Raji (cell line): ENCODE measurements around the gene VANGL1.

ENCODE experiments used
- POLR2A ChIP-seq: IDR thresholded peaks from 2 replicates; pipeline ENCODE4 v1.6.1; 2011; ENCODE audit warnings: low read depth, low read length, control low read depth; ENCODE audit not compliant: insufficient read depth

The VANGL1 gene

DNA sequence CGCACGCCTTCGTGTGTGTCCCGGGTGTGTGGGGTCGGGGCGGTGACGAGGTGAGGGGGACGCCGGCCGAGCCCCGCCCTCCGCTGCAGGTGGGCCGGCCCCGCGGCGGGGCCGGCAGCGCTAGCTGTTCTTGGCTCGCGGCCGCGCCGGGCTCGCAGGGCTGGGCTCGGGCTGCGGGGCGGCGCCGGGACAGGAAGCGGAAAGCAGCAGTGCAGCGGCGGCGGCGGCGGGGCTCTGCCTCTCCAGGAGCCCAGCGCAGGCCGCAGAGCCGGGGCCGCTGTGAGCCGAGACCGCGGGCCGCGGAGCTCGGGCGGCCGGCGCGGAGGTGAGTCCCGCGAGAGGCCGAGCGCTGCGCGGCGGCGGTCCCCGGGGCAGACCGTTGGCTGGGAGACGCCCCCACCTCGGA lies at the start of gene VANGL1:
Gene VANGL1 (plus strand): TSS at position 209 of the 406 bp plus-strand sequence. CDS start 9,444 bp downstream, outside the sequence.
- TF ChIP-seq POLR2A = no peak

DNA sequence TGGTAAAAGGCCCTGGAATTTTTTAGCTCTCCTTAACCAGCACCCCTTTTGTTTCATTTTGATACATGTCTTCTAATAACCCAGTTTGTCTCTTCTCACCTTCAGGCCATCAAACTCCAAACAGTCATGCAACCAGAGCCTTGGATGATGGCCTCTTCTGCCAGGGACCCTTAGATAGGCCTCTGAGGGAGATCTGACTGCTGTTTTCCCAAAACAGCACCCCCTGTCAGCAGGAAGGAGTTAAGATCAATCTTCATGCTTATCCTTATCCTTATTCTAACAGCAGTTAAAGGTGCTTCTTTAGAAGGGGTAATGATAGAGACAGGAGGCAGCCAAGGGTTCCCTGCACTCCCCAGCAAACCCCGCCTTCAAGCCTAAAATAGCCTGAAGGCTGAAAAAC lies 49.5 kb upstream of the VANGL1 start:
- TF ChIP-seq POLR2A = no peak

DNA sequence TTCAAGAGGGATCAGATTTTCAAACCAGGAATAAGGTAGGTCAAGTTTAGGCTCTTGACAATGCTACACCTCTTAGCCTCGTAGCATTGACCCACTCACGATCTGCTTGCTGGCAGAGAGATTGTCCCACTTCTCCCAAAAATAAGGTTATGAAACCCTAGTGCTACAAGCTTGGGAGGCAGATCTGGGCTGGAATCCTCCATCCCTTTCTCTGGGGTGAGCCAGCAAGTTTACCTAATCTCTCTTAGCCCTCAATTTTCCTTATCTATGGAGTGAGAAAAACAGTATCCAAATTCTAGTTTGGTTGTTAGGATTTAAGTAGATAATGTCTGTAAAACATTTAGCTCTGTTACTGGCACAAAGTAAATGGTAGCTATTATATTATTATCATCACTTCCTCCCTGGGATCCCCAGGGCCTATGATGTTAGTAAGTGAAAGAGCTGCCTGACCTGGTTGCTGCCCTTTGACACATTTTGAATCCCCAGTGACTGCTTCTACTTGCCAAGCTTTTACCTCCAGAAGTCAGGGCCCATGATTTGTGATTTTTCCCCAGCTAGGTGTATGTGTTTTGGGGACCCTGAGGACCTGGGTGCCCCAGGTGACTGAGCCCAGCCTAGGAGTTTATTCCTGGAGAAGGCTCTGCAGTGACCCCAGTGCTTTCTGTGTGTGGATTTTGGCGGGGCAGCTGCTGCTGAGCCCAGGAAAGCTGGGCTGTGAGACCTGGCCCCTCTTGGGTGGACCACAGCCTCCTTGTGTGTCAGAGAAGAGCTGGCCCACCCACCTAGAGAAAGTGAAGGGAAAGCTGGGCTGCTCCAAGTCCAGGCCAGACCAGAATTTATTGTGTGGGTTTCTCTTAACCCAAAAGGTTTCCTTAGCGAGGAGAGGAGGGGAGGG lies 48.2 kb upstream of the VANGL1 start:
- TF ChIP-seq POLR2A = no peak

DNA sequence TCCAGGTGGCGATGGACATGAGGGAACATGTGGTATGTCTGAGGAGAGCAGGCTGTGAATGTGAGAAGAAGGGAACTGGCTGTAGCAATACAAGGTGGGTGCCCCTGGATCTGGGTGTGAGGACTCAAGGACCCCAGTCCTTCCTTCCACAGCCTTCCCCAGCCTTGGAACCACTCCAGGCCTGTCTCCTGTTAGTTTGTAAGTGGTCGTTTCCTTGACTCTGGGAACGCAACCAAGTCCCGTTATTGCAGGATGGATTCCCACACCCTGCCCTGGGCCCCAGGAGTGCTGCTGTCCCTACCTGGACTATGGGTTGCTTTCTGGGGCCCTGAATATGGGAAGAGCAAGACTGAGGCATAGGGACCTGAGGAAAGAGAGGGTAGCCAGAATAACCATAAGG lies 47.2 kb upstream of the VANGL1 start:
- no peak for TF ChIP-seq POLR2A

DNA sequence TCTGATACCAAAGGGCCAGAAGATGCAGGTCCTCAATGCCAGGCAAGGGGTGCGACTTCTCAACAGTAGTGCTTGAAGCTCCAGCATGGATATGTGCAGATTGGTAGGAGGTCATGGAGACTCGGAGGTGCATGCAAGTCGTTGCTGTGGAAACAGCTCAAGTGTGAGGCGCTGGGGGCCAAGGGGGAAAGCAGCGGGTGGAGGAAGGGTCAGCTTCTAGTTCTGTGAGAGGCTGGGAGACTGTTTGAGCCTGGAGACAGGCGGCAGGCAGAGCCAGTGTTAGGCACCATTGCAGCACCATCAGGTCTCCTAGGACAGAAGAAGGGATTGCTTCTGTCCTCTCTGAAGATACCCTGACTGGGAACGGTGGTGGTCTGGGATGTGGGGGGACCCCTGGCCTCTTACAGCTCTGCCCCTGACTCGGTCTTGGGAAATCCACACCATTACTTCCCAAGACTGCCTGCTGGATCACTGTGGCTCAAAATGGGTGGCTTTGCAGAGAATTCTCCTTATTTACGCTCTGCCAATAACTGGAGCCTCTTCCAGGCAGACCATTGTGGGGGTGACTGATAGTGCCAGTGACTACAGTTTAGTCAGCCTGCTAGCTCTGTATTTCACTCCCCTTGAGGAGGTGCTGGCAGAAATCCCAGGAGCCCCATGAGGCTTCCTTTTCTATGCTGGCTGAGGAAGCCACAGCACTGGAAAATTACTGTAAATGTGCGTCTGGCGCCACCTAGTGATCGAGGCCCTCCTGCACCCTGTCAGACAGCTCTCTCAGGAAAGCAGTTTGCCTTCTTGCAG lies 46.3 kb upstream of the VANGL1 start:
- TF ChIP-seq POLR2A = no peak

DNA sequence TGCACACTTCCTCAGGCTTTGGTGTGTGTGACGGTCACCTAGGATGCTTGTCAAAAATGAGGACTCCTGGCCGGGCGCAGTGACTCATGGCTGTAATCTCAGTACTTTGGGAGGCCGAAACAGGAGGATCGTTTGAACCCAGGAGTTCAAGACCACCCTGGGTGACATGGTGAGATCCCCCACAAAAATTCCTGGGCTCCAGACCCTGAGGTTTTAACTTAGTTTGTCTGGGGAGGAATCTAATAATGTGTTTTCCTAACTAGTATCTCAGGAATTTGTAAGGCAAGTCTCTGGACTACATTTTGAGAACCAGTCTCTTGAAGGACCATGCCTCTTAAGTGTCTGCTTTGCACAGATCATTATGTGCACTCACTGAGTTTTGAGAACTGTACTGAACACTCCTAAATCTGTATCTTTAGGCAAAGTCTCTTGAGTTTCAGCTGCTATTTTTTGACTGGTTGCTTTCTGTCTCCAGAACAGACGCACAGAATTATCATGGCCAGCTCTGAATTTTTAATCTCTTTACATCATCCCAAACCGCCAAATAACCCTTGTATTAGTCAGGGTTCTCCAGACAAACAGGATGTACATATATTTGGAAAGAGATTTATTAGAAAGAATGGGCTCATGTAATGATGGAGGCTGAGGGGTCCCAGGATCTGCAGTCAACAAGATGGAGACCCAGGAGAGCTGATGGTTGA lies 45.5 kb upstream of the VANGL1 start:
- no peak for TF ChIP-seq POLR2A

DNA sequence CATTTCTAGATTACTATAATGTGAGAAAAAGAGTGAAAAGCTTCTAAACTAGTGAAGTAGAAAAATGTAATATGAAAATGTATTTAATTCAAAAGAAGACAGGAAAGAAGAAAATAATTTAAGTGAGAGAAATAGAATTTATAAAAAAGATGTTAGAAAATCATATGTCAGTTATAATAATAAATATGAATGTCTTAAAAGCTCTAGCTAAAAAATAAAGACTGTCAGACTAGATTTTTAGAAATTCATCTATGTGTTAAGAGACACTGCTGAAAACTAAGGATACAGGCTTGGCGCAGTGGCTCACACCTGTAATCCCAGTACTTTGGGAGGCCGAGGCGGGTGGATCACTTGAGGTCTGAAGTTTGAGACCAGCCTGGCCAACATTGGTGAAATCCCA lies 37.3 kb upstream of the VANGL1 start:
- no peak for TF ChIP-seq POLR2A

DNA sequence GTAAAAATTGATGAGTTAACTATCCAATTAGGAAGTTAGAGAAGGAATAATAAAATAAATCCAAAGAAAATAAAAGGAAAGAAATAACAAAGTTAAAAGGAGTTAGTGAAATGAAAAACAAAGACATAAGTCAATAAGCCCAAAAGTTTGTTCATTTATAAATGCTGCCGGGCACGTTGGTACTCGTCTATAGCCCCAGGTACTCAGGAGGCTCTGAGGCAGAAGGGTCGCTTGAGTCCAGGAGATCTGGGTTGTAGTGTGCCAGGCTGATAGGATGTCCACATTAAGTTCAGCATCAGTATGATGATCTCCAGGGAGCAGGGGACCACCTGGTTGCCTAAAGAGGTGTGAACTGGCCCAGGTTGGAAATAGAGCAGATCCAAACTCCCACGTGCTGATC lies 35.5 kb upstream of the VANGL1 start:
- TF ChIP-seq POLR2A = no peak

DNA sequence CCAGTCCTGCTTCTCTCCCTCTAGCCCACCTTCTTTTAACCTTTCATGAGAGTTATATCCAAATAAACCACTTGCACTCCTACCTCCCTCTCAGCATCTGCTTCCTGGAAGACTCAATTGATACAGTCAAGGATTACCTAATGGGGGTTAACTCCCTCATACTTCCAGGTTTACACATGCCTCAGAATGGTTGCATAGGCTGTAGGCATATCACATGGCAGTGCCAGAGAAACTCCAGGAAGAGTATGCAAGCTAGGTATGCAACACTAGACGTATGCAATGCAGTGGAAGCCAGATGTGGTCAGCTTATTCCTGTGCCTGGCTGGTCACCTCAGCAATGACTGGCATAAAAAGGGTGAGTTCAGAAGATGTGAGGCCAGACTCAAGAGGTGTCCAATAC lies 32.7 kb upstream of the VANGL1 start:
- TF ChIP-seq POLR2A = no peak

DNA sequence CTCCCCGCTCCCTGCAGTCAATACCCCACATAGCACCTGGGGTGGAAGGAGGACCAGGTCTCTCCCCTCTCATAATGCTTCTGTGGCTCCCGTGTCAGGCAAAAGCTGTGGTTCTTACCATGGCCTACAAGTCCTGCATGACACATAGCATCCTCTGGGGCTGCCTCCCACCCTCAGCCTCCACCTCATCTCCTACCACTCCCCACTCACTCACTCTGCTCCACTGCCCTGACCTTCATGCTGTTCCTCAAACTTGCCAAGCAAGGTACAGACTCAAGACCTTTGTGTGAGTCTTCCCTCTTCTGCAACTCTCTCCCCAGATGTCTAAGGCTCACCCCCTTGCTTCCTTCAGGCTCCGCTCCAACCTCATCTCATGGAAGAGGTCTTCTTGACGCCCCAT lies 28.0 kb upstream of the VANGL1 start:
- TF ChIP-seq POLR2A = no peak

DNA sequence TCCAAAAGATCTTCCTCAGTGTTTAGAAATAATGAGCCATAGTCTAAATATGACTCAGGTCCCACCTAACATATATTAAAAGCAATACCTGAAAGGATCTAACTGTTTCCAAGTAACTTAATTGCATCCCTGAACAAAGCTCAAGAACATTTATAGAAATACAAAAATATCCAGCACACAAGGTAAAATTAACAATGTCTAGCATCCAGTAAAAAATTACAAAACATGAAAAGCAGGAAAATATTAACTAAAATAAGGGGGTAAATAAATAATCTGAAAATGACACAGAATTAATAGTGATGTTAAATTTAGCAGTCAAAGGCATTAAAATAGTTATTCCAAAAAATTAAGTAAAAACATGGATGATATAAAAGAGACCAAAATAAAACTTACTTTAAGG lies 21.3 kb upstream of the VANGL1 start:
- TF ChIP-seq POLR2A = no peak

DNA sequence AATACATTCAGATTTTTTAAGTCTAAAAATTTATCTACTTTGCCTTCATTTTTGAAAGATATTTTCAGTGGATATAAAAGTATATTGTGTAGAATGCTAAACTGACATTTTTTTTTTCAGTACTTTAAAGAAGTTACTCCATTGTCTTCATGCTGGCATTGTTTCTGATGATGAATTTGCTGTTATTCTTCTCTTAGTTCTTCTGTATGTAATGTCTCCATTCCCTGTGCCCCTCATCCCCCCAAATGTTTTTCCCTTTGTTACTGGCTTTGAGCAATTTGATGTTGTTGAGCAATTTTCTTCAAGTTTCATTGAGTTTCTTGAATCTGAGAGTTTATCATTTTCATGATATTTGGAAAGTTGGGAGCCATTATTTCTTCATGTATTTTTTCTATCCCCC lies 20.8 kb upstream of the VANGL1 start:
- no peak for TF ChIP-seq POLR2A

DNA sequence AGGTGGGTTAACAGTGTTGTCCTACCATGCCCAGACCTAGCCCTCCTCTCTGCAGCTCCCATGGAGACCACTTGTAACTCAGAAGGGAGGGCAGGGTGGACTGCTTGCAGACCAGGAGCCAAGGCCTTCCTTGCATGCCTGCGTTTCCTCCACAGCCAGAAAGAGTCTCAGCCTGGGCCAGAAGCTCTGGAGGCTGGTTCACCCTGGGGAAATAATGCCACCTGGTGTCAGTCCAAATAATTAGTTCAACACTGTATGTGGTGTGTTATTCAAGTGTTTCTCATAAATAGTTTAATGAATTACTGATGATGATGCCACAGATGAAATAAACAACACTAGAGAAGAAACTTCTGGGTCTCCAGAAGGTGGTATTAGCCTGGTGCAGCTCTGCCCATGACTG lies 16.9 kb upstream of the VANGL1 start:
- no peak for TF ChIP-seq POLR2A

DNA sequence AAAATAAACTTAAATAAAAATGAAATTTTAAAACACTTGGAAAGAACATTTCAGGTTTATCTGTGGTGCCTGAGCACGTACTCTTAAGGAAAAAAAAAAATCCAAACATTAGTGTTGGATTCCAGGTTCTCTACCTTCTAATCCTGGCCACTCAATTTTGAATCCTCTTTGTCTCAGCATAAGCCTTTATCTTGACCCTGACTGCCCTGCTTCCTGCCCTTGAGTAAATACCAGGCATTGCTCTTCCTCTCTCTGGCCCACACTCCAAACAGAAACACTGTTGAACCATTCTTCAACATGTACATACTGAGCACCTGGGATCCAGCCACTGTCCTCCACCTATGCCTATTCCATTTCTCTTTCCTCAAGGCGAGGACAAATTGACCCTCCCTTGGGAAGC lies 11.4 kb upstream of the VANGL1 start:
- no peak for TF ChIP-seq POLR2A

DNA sequence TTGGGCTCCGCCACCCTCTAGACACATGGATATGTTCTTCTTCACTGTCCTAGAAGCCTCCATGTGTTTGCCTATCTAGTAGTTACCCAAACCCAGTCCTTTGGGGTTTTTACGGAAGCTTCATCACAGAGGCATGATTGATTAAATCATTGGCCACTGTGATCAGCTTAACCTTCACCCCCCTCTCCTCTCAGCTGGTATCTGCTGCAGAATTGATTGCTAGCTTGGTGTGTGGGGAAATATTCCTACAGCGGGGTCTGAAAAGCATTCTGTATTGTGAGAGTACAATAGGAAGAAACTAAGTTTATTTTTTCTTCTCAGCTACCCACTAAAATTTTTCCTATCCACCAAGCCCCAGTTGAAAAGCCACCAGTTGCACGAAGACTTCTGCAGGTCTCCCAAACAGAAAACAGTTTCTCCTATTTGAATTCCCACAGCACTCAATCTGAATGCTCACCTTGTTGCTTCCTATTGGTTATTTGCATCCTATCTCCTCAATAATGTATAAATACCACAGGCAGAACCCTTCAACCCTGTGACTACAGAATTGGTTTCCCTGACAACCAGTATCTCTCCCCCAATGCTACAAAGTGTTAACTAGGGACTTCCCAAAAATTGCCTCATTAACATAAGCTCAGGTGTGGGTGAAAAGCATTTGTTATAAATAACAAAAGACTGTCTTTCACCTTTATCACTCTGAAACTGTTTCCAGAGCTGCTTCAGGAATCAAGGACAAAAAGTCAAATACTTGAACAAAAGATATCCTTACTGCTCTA lies 9.3 kb upstream of the VANGL1 start:
- TF ChIP-seq POLR2A = no peak
